OCI-LY3 (cell line): ENCODE measurements around the gene CBR4.
"Not testable (repeated sequence)": the region's sequence is repeated elsewhere in the genome, so short reads cannot be mapped to it uniquely, and the experiment has no call there.

Experiments
- CTCF ChIP-seq: fragments of 200-600, 300-600 bp; sonication (generic); IDR thresholded peaks from 2 replicates; pipeline ENCODE4 v1.5.1; 2014; ENCODE audit warnings: antibody characterized with exemption, low read length, low read depth
- EZH2phosphoT487 ChIP-seq: fragments of 200-600 bp; shearing (Covaris generic); IDR thresholded peaks from 2 replicates; pipeline ENCODE4 v1.6.1; 2018; ENCODE audit warnings: antibody characterized with exemption, mixed run types, low read depth

- not testable (repeated sequence) for TF ChIP-seq CTCF, EZH2phosphoT487
Measured at GRCh38 chr4:168952821-168953246, 57.2 kb downstream of the CBR4 start.
